Measurements from ENCODE around the gene ECE2.
A peak's percentile ranks its signal among the peaks of the same experiment; 100 is the strongest.

ECE2 gene

GRCh38 chr3:184275961-184276910, at the start of gene ECE2:
Gene ECE2, plus strand, starts transcription at chr3:184276022. Its CDS starts 132 bp downstream, at chr3:184276154.
- DNase-seq: no peak

- DNase-seq: no peak
Observed at GRCh38 chr3:184227481-184227935, 48.3 kb upstream of the ECE2 start.

GRCh38 chr3:184228376-184229137, 47.3 kb upstream of the ECE2 start:
- peak; percentile 30 for DNase-seq

- peak; percentile 86 for DNase-seq
Observed at GRCh38 chr3:184229394-184230080, 46.3 kb upstream of the ECE2 start, which contains the start of gene VWA5B2. Gene VWA5B2, plus strand, starts transcription at chr3:184229585. Its CDS starts 944 bp downstream, at chr3:184230529.

- peak; percentile 46 for DNase-seq
Observed at GRCh38 chr3:184230081-184230602, 45.7 kb upstream of the ECE2 start.

- peak; percentile 34 for DNase-seq
Observed at GRCh38 chr3:184230603-184231528, 45.0 kb upstream of the ECE2 start.

- no peak for DNase-seq
Observed at GRCh38 chr3:184231671-184232070, 44.2 kb upstream of the ECE2 start.

- no peak for DNase-seq
Observed at GRCh38 chr3:184233127-184233843, 42.5 kb upstream of the ECE2 start.

GRCh38 chr3:184234224-184234623, 41.6 kb upstream of the ECE2 start:
- no peak for DNase-seq

- DNase-seq: no peak
Observed at GRCh38 chr3:184234671-184235380, 41.0 kb upstream of the ECE2 start.

GRCh38 chr3:184235381-184236032, 40.3 kb upstream of the ECE2 start:
- no peak for DNase-seq

GRCh38 chr3:184236033-184236410, 39.8 kb upstream of the ECE2 start:
- no peak for DNase-seq

- DNase-seq: no peak
Observed at GRCh38 chr3:184236636-184237035, 39.2 kb upstream of the ECE2 start.

GRCh38 chr3:184237211-184237610, 38.6 kb upstream of the ECE2 start:
- DNase-seq: no peak

GRCh38 chr3:184237807-184238206, 38.0 kb upstream of the ECE2 start:
- no peak for DNase-seq

GRCh38 chr3:184238246-184238818, 37.5 kb upstream of the ECE2 start:
- DNase-seq: no peak

- DNase-seq: no peak
Observed at GRCh38 chr3:184239221-184239620, 36.6 kb upstream of the ECE2 start.

- DNase-seq: no peak
Observed at GRCh38 chr3:184239708-184240107, 36.1 kb upstream of the ECE2 start.

All from retina (tissue), 1 donor.